ENCODE data around the gene ELK3. TPM values are rescaled to one million over a fixed set of nuclear protein-coding genes. Genes with fewer than 3 reads are reported as not detected.
A peak's percentile ranks its signal among the peaks of the same experiment; 100 is the strongest.

The ELK3 gene
- total and polyA plus RNA-seq, 9 of the 15 experiments (the other 6 are each of a cell fraction or from before 2014, with no cell fraction given), result 1.5 to 5.5 (median 2.9) TPM

GRCh38 chr12:96194971-96195844 is 1.0 kb downstream of the ELK3 start (continued):
- TF ChIP-seq GABPA (tag; conservative IDR thresholded peaks at IDR 0.05; ENCODE audit: low read depth) (peak; percentile 55), TBL1XR1 (IDR thresholded peaks at IDR 0.05; ENCODE audit: low read length in 2 of 2) (no peak), YBX1 (IDR thresholded peaks at IDR 0.05) (no peak), FUS (optimal IDR thresholded peaks at IDR 0.05; ENCODE audit: low read depth, low read length) (no peak), HBP1 (CRISPR knock-in tag; IDR thresholded peaks at IDR 0.05) (no peak), POLR2G (IDR thresholded peaks at IDR 0.05; ENCODE audit: low read depth, low read length) (no peak; the same call in 1 of the 2 replicates), ZNF140 (CRISPR knock-in tag; IDR thresholded peaks at IDR 0.05) (no peak), PHF8 (IDR thresholded peaks at IDR 0.05; ENCODE audit: borderline replicate concordance, low read length) (0 out of 2 replicates have a peak, but pooled peaks have one; percentile 4), POLR2A (conservative IDR thresholded peaks at IDR 0.05) (no peak), NCOA6 (IDR thresholded peaks at IDR 0.05) (no peak; the same call in 1 of the 2 replicates), PTTG1 (tag; IDR thresholded peaks at IDR 0.05; ENCODE audit: low read depth) (no peak), MXI1 (IDR thresholded peaks at IDR 0.05; ENCODE audit: low read depth, low read length) (no peak), ZNF780A (CRISPR knock-in tag; IDR thresholded peaks at IDR 0.05) (no peak), YY1 (IDR thresholded peaks at IDR 0.05; ENCODE audit: borderline replicate concordance in 1 of 3, control insufficient read depth in 1 of 3, extremely low read depth in 1 of 3, insufficient read depth in 3 of 3, insufficient read length in 1 of 3, insufficient replicate concordance in 2 of 3, low read depth in 1 of 3, low read length in 2 of 3) (peak in 1 of 3 experiments; percentile 45), ZNF436 (CRISPR knock-in tag; IDR thresholded peaks at IDR 0.05) (no peak), ZNF407 (IDR thresholded peaks at IDR 0.05; ENCODE audit: low read depth) (no peak)
- TF ChIP-seq, protein P1, sequence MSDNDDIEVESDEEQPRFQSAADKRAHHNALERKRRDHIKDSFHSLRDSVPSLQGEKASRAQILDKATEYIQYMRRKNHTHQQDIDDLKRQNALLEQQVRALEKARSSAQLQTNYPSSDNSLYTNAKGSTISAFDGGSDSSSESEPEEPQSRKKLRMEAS (CRISPR knock-in tag; IDR thresholded peaks at IDR 0.05), result no peak
